Inflammatory macrophage treated with lipopolysaccharide for 4 hours (primary cell): ENCODE measurements around the gene RCBTB2.

Experiments used
- DNase-seq: peaks from one replicate; pipeline ENCODE4 v3.0.0-alpha.2; 2020

RCBTB2 gene

GRCh38 chr13:48562296-48563066 is 29.6 kb upstream of the RCBTB2 start:
- no peak for DNase-seq

DNA sequence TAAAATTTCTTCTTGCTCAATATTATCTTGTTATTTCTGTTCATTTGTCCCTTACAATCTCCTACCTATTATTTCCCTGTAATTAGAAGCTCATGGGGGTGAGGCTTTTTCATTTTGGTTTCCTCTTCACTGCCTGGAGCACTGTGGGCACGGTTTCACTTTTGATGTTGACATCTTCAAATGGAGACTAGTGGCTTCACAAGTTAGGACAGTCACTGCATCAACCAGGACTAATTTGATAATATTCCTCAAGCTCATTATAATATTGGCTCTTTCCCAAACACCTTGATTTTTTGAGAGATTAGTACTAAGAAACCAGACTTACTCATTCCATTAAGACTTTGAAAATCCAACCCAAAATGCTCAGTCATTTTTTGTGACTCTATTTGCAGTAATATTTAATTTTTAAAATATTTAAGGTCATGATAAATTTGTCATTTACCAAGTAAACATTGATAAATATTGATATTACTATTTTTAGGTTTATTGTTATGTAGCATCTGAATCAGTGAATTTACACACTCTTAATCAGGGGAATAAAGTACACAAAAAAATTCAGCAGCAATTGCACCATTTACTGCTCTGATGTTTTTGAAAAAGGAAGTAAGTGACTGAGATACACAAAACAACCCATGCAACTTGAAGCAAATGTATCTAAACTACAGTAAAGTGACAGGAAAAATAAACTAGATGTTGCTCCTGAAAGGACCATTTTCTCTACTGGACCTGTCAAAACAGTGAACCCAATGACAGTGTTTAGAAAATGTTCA is 28.8 kb upstream of the RCBTB2 start:
- peak; percentile 75 for DNase-seq

DNA sequence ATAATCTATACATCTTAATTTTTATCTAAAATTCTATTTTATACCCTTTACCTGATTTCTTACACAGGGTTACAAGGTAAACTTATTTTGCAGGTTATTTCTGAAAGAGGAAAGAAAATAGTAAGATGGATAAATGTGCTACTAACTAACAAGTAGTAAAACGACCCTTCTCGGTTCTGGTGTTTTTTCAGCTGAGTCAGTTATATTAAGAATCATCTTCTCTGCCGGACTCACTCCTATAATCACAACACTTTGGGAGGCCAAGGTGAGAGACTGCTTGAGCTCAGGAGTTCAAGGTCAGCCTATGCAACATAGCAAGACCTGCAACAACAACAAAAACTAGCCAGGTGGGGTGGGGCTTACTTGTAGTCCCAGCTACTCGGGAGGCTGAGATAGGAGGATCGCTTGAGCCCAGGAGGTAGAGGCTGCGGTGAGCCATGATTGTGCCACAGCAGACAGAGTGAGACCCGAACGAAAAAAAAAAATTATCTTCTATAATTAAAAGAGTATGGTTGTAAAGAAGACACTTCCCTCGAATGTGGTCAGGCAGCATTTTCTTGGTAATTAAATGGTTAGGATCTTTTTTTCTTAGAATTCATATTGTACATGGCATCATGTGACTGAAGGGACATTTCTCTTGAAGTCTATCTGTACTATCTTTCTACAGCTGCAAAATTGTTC is 27.9 kb upstream of the RCBTB2 start:
- no peak for DNase-seq

GRCh38 chr13:48559638-48560320 is 26.9 kb upstream of the RCBTB2 start:
- peak; percentile 64 for DNase-seq

DNA sequence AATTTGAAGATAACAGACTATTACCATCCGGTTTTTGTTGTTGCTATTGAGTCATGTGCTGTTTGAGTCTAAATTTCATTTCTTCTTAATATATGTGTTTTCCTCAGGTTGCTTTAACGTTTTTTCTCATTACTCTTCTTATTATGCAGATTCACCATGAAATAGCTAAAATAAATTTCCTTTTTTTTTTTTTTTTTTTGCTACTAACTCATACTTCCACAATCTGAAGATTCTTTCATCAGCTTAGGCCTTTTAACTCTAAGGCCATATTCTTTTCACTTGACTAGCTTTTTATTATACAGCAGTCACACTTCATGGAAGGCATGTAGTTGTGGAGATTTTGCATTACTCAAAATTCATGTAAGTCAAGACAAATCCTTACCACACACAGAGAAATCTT is 23.9 kb upstream of the RCBTB2 start:
- DNase-seq: peak; percentile 56

DNA sequence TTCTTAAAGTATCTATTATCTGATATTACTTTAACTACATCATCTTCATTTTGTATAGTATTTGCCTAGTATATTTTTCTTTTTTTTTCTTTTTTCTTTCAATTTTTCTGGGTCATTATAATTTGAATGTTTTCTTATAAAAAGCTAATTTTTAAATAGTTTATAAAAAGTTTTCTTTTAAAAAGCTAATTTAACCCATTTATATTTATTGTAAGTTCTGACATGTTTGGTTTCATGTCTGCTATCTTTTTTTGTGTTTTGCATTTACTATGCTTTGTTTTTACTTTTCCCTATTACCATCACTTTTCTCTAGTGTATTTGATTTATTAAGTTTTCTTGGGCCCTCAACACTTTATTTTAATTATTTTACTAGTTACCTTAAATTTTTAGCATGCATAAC is 22.6 kb upstream of the RCBTB2 start:
- DNase-seq: no peak

GRCh38 chr13:48551329-48551728 is 18.4 kb upstream of the RCBTB2 start:
- no peak for DNase-seq

- DNase-seq: peak; percentile 54
Observed at GRCh38 chr13:48549658-48550057, 16.8 kb upstream of the RCBTB2 start.

GRCh38 chr13:48547663-48548092 is 14.8 kb upstream of the RCBTB2 start:
- DNase-seq: no peak

GRCh38 chr13:48545608-48546007 is 12.7 kb upstream of the RCBTB2 start:
- no peak for DNase-seq

DNA sequence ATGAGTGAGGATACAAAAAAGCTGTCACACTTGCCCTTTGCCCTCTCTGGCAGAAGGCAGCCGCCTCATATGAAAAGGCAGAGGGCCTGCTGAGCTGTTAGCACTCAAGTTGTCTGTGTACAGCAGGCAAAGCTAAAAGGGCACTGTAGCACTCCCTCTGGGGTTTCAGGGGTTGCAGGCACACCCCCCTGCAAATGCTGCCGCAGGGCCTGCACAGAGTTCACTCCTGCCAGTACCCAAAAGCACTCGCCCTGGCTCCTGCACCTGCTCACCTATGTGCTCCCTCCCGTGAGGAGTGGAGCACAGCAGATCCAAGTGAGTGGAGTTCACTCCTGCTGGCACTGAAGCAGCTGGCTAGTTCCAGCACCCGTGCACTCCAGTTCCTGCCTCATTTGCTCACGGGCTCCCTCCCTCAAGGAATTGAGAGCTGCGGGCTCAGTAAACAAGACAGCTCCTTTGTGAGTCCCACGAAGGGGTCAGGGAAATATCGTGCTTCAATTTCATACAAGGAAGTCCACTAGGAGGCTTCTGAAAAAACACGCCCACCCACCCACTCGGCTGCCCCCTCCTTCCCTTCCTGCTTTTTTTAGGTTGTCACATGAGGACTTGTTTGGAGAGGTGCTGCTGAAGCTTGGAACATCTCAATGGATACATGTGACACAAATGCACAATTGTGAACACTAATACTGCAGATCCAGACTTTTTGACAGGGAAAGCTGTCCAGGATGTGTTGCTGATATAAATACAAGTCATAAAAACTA is 9.9 kb upstream of the RCBTB2 start:
- DNase-seq: peak; percentile 57

DNA sequence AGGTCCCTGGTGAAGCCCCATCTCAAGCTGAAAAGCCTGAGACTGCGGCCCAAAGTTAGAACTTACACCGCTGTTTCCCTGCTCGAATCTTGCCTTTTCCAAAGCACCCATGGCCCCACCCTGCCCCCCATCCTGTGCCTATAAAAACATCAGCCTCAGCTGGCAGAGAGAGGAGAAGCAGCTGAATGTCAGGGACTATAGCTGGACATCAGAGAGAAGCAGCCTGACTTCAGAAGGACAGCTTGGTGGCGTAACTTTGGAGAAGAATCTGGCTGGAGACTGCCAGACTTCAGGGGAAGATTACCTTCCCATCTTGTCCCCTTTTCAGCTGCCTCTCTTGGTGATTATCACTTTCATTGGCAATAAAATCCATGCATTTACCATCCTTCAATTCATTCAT is 9.3 kb upstream of the RCBTB2 start:
- no peak for DNase-seq

DNA sequence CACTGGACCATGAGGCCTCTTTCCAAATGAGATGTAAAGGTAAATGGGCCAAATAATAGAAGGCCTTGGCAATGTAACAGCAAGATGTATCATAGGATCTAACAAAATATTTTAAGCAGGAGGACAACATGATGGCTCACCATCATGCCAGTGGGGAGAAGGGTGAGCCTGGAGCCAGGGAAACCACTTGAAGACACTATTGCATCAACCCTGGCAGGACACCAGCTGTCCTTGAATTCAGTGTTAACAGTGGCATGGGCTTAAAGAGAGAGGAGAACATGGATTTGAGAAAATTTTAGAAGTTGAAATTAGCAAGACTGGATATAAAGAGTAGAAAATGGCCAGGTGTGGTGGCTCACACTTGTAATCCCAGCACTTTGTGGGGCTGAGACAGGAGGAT is 6.7 kb upstream of the RCBTB2 start:
- no peak for DNase-seq

DNA sequence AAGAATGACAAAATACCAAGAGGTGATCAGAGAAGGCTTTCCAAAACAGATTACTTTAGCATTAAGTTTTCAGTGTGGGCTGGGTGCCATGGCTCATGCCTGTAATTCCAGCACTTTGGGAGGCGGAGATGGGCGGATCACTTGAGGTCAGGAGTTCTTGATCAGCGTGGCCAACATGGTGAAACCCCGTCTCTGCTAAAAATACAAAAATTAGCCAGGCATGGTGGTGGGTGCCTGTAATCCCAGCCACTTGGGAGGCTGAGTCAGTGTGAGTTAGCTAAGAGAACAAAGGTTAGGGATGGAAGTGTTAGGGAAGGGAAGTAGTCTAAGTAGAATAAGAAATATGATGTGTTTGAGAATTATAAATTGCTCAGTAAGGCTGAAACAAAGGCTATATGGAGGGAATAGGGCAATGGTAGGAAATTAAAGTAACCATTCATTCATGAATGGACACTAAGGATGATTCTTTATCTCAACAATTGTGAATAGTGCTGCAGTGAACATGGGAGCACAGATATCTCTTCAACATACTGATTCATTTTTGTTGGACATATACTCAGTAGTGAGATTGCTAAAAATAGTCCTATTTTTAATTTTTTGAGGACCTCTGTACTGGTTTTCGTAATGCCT is 3.9 kb upstream of the RCBTB2 start:
- DNase-seq: peak; percentile 61

GRCh38 chr13:48535766-48536165 is 2.9 kb upstream of the RCBTB2 start:
- DNase-seq: peak; percentile 84

DNA sequence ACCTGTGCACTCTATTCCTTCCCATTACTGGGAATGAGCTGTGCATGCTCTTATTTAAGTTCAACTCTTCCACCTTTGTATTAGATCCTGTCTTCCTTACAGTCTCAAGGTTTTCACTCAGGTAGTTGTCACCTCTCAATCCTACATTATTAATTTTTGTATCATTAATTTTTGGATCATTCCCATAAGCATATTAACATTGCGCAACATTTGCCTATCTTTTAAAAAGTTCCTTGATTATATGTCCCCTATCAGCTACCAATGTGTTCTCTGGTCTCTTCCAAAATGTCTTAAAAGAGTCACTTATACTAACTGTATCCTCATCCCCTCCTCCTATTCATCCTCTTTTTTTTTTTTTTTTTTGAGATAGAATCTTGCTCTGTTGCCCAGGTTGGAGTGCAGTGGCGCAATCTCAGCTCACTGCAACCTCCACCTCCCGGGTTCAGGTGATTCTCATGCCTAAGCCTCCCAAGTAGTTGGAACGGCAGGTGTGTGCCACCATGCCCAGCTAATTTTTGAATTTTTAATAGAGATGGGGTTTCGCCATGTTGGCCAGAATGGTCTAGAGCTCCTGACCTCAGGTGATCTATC is 2.1 kb upstream of the RCBTB2 start:
- DNase-seq: no peak

DNA sequence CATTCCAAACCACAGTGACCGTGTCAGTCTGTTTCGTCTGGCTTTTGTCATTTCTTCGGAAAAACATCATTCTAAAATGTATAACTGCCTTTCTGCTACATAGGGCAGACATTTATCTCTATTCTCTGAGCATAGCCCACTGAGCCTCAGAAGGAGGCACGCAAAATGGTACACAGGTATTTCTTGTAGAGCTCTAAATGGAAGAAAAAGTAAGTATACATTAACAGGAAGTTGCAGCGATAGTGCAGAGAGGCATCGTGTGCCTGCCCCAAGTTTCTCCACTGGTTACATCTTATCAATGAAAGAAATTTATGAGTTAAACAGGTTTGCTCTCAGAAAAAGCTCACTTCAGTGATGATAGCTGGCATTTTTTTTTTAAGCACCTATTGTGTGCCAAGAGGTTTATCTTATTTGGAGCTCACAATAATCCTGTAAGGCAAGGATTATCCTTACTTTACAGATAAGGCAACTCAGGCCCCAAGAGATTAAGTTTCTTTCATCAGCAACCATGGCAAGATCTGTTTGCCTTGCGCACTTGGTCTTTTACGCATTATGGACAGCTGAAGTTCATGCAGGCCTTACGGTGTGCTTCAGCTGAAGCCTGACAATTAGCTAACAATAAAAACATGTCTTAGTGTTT is 1.2 kb upstream of the RCBTB2 start:
- DNase-seq: peak; percentile 38

DNA sequence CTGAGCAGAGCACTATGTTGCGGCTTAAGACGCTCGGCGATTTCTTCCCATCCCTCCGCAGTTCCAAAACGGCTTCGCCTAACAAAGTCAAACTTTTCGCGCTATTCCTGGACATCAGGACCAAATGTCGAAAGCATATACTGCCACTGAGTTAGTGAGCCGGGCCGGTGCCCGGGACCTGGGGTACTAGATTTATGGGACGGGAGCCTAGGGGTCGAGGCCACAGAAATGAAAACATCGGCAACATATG is 699 bp downstream of the RCBTB2 start:
- DNase-seq: peak; percentile 26

- no peak for DNase-seq
Observed at GRCh38 chr13:48531416-48532255, 1.2 kb downstream of the RCBTB2 start.

DNA sequence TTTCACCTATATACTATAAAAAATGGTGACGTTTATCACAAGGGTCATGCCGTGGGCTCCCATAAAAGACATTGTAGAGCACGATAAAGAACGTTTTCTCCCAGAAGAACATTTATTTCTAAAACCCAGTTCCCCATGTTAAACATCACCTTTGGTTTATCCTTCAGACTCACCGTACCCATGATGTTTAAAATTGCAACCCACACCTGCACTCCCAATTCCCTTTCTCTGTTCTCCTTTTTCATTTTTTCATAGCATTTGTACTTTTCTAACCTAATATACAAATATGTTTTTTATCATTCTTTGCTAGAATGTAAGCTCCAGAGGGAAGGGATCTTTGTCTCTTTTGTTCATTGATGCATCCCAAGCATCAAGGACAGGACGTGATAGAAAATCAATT is 2.0 kb downstream of the RCBTB2 start:
- DNase-seq: no peak
